ENCODE data around the gene CREB3L2. TPM values are rescaled to one million over a fixed set of nuclear protein-coding genes. Genes with fewer than 3 reads are reported as not detected.
"Not testable (repeated sequence)": the region's sequence is repeated elsewhere in the genome, so short reads cannot be mapped to it uniquely, and the experiment has no call there.

Gene CREB3L2
- total RNA-seq, 1 donor from 2014 or later: 61.8 TPM

GRCh38 chr7:137975221-137975620, 26.7 kb downstream of the CREB3L2 start:
- TF ChIP-seq CTCF (IDR thresholded peaks at IDR 0.05): no peak
- DNase-seq (no peak), ATAC-seq (no peak)
- intact Hi-C loops (cut with DNase I): no loop called here
- Histone ChIP-seq H3K4me3 (no peak overlapping the region), H3K9me3 (no peaks in the 10 kb centered on the region), H3K27me3 (no peaks in the 10 kb centered on the region), H3K4me1 (peaks cover 29% of the 10 kb centered on the region), H3K36me3 (no peaks in the 10 kb centered on the region), H3K27ac (peak overlapping the region; percentile 8)

DNA sequence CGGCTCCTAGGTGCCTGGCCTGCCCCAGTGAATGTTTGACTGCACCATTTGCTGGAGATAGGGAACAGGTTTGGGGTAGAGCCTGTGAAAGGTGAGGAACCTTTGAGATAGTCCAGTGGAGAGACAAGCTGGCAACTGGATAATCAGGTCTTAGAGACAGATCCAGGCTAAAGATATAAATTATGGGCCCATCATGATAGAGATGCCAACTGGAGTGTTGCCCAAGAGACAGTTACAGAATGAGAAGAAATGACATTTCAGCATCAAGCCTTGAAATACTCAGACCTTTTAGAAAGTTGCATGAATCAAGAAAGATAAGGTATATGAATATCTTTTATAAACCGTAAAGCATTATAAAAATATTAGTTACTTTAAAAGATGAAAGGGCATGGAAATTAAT, 27.1 kb downstream of the CREB3L2 start:
- Histone ChIP-seq H3K4me3 (no peak overlapping the region), H3K27ac (peak overlapping the region; percentile 8), H3K9me3 (no peaks in the 10 kb centered on the region), H3K4me1 (peaks cover 29% of the 10 kb centered on the region), H3K36me3 (no peaks in the 10 kb centered on the region), H3K27me3 (no peaks in the 10 kb centered on the region)
- intact Hi-C loops (cut with DNase I): no loop called here
- DNase-seq (no peak), ATAC-seq (no peak)
- TF ChIP-seq CTCF (IDR thresholded peaks at IDR 0.05): no peak

GRCh38 chr7:137970253-137970975, 31.5 kb downstream of the CREB3L2 start:
- Histone ChIP-seq H3K27ac (no peak overlapping the region), H3K27me3 (no peaks in the 10 kb centered on the region), H3K9me3 (no peaks in the 10 kb centered on the region), H3K4me1 (peaks cover 38% of the 10 kb centered on the region), H3K36me3 (no peaks in the 10 kb centered on the region), H3K4me3 (no peak overlapping the region)
- DNase-seq (no peak), ATAC-seq (peak; percentile 84)
- TF ChIP-seq CTCF (IDR thresholded peaks at IDR 0.05): no peak
- intact Hi-C loops (cut with DNase I): no loop called here

- Histone ChIP-seq H3K4me1 (peaks cover 36% of the 10 kb centered on the region), H3K4me3 (no peak overlapping the region), H3K36me3 (no peaks in the 10 kb centered on the region), H3K9me3 (no peaks in the 10 kb centered on the region), H3K27ac (no peak overlapping the region), H3K27me3 (no peaks in the 10 kb centered on the region)
- TF ChIP-seq CTCF (IDR thresholded peaks at IDR 0.05): no peak
- intact Hi-C loops (cut with DNase I): no loop called here
- ATAC-seq (no peak), DNase-seq (no peak)
Measured at GRCh38 chr7:137969828-137970227, 32.1 kb downstream of the CREB3L2 start.

GRCh38 chr7:137968890-137969289, 33.0 kb downstream of the CREB3L2 start:
- no peak for ATAC-seq
- TF ChIP-seq CTCF (IDR thresholded peaks at IDR 0.05): no peak
- intact Hi-C loops (cut with DNase I): no loop called here

DNA sequence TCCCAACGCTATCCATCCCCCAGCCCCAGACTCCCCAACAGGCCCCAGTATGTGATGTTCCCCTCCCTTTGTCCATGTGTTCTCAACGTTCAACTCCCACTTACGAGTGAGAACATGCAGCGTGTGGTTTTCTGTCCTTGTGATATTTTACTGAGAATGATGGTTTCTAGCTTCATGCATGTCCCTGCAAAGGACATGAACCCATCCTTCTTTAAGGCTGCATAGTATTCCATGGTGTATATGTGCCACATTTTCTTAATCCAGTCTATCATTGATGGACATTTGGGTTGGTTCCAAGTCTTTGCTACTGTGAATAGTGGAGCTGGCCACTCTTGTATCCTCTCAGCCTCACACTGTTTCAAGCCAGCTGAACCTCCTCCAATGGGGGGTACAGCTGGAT, 33.5 kb downstream of the CREB3L2 start:
- intact Hi-C loops (cut with DNase I); H3K36me3 ChIP-seq; H3K27ac ChIP-seq; H3K27me3 ChIP-seq; H3K4me3 ChIP-seq; DNase-seq; ATAC-seq; H3K9me3 ChIP-seq: not testable (repeated sequence)
- peaks cover 32% of the 10 kb centered on the region for H3K4me1 ChIP-seq

More at GRCh38 chr7:137968890-137969289, 33.0 kb downstream of the CREB3L2 start:
- Histone ChIP-seq H3K4me3 (no peak overlapping the region), H3K4me1 (peaks cover 32% of the 10 kb centered on the region), H3K9me3 (no peaks in the 10 kb centered on the region), H3K36me3 (no peaks in the 10 kb centered on the region), H3K27me3 (no peaks in the 10 kb centered on the region), H3K27ac (no peak overlapping the region)
- DNase-seq: no peak
